Left lung (tissue), 10 donors: ENCODE results near the gene SLC12A7. TPM values are rescaled to one million over a fixed set of nuclear protein-coding genes. Genes with fewer than 3 reads are reported as not detected.

ENCODE experiments used
- ATAC-seq: fragments of 200-7000 bp; cut with Tn5 transposase; one replicate; pipeline ENCODE4 v1.9.1; 2020; ENCODE audit warnings: moderate library complexity
- DNase-seq, 4 donors: peaks; one replicate each; pipeline ENCODE4 v3.0.0-alpha.2; 2013 to 2020
- H3K27ac ChIP-seq, 2 donors: fragments of 200-600 bp; sonication (generic) in 1 of 2; one replicate each; pipeline versions ENCODE4 v1.5.0 to v1.8.0; 2020 to 2021
- H3K27me3 ChIP-seq, 2 donors: fragments of 200-600 bp; sonication (generic) in 1 of 2; one replicate each; pipeline versions ENCODE4 v1.5.0 to v1.8.0; 2020 to 2021
- H3K36me3 ChIP-seq, 2 donors: fragments of 200-600 bp; sonication (generic) in 1 of 2; one replicate each; pipeline versions ENCODE4 v1.5.0 to v1.8.0; 2020 to 2021
- H3K4me1 ChIP-seq, 2 donors: fragments of 200-600 bp; one replicate each; pipeline ENCODE4 v1.8.0; 2021
- H3K4me3 ChIP-seq, 2 donors: fragments of 200-600 bp; sonication (generic) in 1 of 2; one replicate each; pipeline versions ENCODE4 v1.5.0 to v1.8.0; 2020 to 2021; ENCODE audit warnings: mild to moderate bottlenecking in 1 of 2
- H3K9me3 ChIP-seq, 2 donors: fragments of 200-600 bp; sonication (generic) in 1 of 2; one replicate each; pipeline versions ENCODE4 v1.5.0 to v1.8.0; 2020 to 2021
- CTCF ChIP-seq, 2 donors: fragments of 200-600 bp; sonication (generic) in 1 of 2; IDR thresholded peaks; one replicate each; pipeline versions ENCODE4 v1.5.0 to v1.8.0; 2021; ENCODE audit warnings: antibody characterized with exemption in 2 of 2
- intact Hi-C, 2 donors: fragments of 100-400 bp; cut with DNase I; formaldehyde crosslinking; loops; one replicate each; pipeline versions ENCODE4 v1.11.2 to v1.14.2; 2022
- polyA plus RNA-seq, 6 donors: library from polyadenylated mRNA; unstranded; fragments of 120-200 nt; gene quantifications; one replicate each; pipeline ENCODE4 v1.2.1, GENCODE V29; 2013; ENCODE audit not compliant: insufficient read length in 6 of 6
- total RNA-seq, 2 donors: library from RNA; stranded (reverse); fragmentation: NEBNext Ultra II Directional; extraction: Animal tissue kit (Norgen Biotek cat#: 25700); gene quantifications; one replicate each; pipeline ENCODE4 v1.2.1, GENCODE V29; 2021
- donor health status: DM: no; HTN: yes; CAD: no.
- donor health status: DM: no; HTN: no; CAD: no.

SLC12A7 gene
- total and polyA plus RNA-seq, 8 donors, result 28.1 to 45.0 (median 32.3) TPM

- Histone ChIP-seq H3K9me3 (no peaks in the 10 kb centered on the region), H3K36me3 (no peaks in the 10 kb centered on the region), H3K27me3 (peaks cover 15 to 63% of the 10 kb centered on the region in 2 donors), H3K4me3 (peak overlapping the region in 1 of 2 donors; percentile 39), H3K4me1 (peaks cover 3 to 13% of the 10 kb centered on the region in 2 donors), H3K27ac (no peak overlapping the region)
- peak in 2 of 4 donors; percentile 29 to 33 for DNase-seq
- intact Hi-C loops, result no loop called here
- no peak for ATAC-seq
- TF ChIP-seq CTCF (IDR thresholded peaks at IDR 0.05), result no peak
These were observed 101.2 kb downstream of the SLC12A7 start for GRCh38 chr5:1010641-1011046.

GRCh38 chr5:1010181-1010510, 101.7 kb downstream of the SLC12A7 start:
- intact Hi-C loops, result no loop called here
- TF ChIP-seq CTCF (IDR thresholded peaks at IDR 0.05), result no peak
- Histone ChIP-seq H3K4me1 (peaks cover 6 to 18% of the 10 kb centered on the region in 2 donors), H3K9me3 (no peaks in the 10 kb centered on the region), H3K27me3 (peaks cover 20 to 68% of the 10 kb centered on the region in 2 donors), H3K27ac (no peak overlapping the region), H3K4me3 (peak overlapping the region; percentile 39 to 50), H3K36me3 (no peaks in the 10 kb centered on the region)
- DNase-seq, result no peak
- ATAC-seq, result no peak

GRCh38 chr5:1009359-1010180, 102.3 kb downstream of the SLC12A7 start:
- Histone ChIP-seq H3K27ac (peak overlapping the region in 1 of 2 donors; percentile 37), H3K36me3 (no peaks in the 10 kb centered on the region), H3K27me3 (peaks cover 21 to 74% of the 10 kb centered on the region in 2 donors), H3K4me1 (peaks cover 11 to 24% of the 10 kb centered on the region in 2 donors), H3K9me3 (no peaks in the 10 kb centered on the region), H3K4me3 (peak overlapping the region; percentile 39 to 50)
- TF ChIP-seq CTCF (IDR thresholded peaks at IDR 0.05), result no peak
- DNase-seq, result peak in 1 of 4 donors; percentile 75
- intact Hi-C loops, result no loop called here
- no peak for ATAC-seq

DNA sequence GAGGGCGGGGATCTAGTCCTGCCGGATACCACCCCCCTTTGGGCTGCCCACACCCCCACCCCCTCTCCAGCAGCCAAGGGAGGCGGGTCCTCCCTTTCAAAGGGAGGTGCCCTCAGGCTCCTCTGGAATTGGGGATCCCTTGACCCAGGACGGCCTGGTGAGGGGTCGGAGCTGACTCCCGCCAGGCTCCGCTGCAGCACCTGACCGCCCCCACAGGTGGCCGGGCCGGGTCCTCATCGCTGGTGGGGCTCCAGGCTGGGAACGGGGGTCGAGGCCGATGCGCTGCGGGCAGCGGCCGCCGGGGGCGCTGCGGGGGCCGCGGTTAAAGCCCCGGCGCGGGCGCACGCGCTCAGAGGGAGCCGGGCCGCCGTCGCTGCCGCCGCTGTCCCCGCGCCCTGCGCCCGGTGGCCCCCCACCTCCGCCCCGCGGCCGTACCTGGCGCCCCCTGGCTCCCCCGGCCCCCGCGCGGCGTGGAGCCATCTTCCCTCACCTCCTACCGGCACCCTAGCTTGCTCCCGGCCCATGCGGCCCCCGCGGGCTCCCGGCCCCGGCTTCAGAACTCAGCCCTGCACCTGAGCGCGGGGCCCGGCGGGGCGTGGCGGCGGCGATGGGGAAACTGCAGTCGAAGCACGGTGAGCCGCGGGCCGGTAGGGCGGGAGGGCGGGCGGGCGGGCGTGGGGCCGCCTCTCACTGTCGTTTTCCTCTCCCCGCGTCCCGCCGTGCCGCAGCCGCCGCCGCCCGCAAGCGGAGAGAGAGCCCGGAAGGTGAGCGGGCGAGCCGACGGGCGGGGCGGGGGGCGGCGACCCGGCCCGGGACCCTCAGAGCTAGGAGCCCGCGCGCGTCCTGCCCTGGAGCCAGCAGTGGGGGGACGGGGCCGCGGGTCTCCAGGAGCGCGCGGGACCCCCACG, 103.2 kb downstream of the SLC12A7 start, which contains the start of gene NKD2:
TSS of gene NKD2 (plus strand) at position 352 of the 908 bp plus-strand sequence. CDS start at position 608, 256 bp downstream.
- Histone ChIP-seq H3K36me3 (no peaks in the 10 kb centered on the region), H3K27ac (peak within 1 kb of the TSS in 1 of 2 donors; percentile 37), H3K4me1 (peaks cover 11 to 28% of the 10 kb centered on the region in 2 donors), H3K9me3 (no peaks in the 10 kb centered on the region), H3K4me3 (peak within 1 kb of the TSS; percentile 39 to 50), H3K27me3 (peaks cover 21 to 82% of the 10 kb centered on the region in 2 donors)
- TF ChIP-seq CTCF (IDR thresholded peaks at IDR 0.05), result peak; percentile 46 to 63
- DNase-seq, result peak; percentile 30 to 78 (median 51)
- intact Hi-C loops, result no loop called here
- ATAC-seq, result peak; percentile 39
